ENCODE data around the gene CDK8.

DNA sequence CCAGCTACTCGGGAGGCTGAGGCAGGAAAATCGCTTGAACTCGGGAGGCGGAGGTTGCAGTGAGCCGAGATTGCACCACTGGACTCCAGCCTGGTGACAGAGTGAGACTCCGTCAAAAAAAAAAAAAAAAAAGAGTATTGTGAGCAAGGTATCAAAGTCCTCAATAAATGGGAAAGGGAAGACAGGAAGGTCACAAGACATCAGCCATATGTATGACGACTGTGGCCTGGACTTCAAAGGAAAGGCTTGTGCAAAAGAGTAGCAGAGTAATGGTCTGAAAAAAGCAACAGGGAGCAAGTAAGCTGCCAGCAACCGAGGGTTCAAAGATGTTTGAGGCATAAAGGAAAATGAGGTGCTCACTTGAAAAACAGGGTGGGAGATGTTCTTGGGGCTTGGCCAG is 187.5 kb downstream of the CDK8 start:
- no peak for TF ChIP-seq POLR2AphosphoS5 (IDR thresholded peaks at IDR 0.05)
- TF ChIP-seq, protein P1, sequence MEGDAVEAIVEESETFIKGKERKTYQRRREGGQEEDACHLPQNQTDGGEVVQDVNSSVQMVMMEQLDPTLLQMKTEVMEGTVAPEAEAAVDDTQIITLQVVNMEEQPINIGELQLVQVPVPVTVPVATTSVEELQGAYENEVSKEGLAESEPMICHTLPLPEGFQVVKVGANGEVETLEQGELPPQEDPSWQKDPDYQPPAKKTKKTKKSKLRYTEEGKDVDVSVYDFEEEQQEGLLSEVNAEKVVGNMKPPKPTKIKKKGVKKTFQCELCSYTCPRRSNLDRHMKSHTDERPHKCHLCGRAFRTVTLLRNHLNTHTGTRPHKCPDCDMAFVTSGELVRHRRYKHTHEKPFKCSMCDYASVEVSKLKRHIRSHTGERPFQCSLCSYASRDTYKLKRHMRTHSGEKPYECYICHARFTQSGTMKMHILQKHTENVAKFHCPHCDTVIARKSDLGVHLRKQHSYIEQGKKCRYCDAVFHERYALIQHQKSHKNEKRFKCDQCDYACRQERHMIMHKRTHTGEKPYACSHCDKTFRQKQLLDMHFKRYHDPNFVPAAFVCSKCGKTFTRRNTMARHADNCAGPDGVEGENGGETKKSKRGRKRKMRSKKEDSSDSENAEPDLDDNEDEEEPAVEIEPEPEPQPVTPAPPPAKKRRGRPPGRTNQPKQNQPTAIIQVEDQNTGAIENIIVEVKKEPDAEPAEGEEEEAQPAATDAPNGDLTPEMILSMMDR (IDR thresholded peaks at IDR 0.05) = no peak
- no peak for TF ChIP-seq POLR2A (IDR thresholded peaks at IDR 0.05; ENCODE audit: low read depth)

All from esophagus muscularis mucosa (tissue), 3 donors.